Mesothelial cell of epicardium (in vitro differentiated cells): ENCODE data around the gene TMEM30A. TPM values are rescaled to one million over a fixed set of nuclear protein-coding genes. Genes with fewer than 3 reads are reported as not detected.

Experiments used
- DNase-seq, 2 experiments: peaks; one replicate each; pipeline ENCODE4 v3.0.0; 2021; ENCODE audit warnings: low spot score in 2 of 2; ENCODE audit not compliant: unreplicated experiment in 2 of 2
- H3K27ac Mint-ChIP-seq: 2 replicates; pipeline ENCODE4 v1.8.0; 2021; ENCODE audit warnings: mixed read lengths
- H3K27me3 Mint-ChIP-seq: 2 replicates; pipeline ENCODE4 v1.8.0; 2021; ENCODE audit warnings: low read depth, mixed read lengths
- H3K36me3 Mint-ChIP-seq: 2 replicates; pipeline ENCODE4 v1.8.0; 2021; ENCODE audit warnings: mixed read lengths
- H3K4me1 Mint-ChIP-seq: 2 replicates; pipeline ENCODE4 v1.8.0; 2021; ENCODE audit warnings: mixed read lengths
- H3K4me3 Mint-ChIP-seq: 2 replicates; pipeline ENCODE4 v1.8.0; 2021; ENCODE audit warnings: mild to moderate bottlenecking, moderate library complexity, mixed read lengths
- H3K9me3 Mint-ChIP-seq: 2 replicates; pipeline ENCODE4 v1.8.0; 2021; ENCODE audit warnings: mixed read lengths
- CTCF ChIP-seq: fragments of 200-600 bp; sonication (generic); IDR thresholded peaks from one replicate; pipeline ENCODE4 v1.5.0; 2021; ENCODE audit warnings: antibody characterized with exemption; ENCODE audit not compliant: unreplicated experiment
- total RNA-seq: library from RNA; stranded (reverse); gene quantifications from 3 replicates; pipeline ENCODE4 v1.2.1, GENCODE V29; 2021

The TMEM30A gene
- total RNA-seq, 1 donor from 2014 or later: 87.6 TPM

GRCh38 chr6:75223428-75223827 is 61.2 kb downstream of the TMEM30A start:
- TF ChIP-seq CTCF: no peak

GRCh38 chr6:75222261-75222660 is 62.3 kb downstream of the TMEM30A start:
- Mint-ChIP-seq H3K36me3 (no peaks in the 10 kb centered on the region), H3K9me3 (peaks cover 2% of the 10 kb centered on the region), H3K4me1 (peaks cover 12% of the 10 kb centered on the region), H3K27ac (no peak overlapping the region), H3K27me3 (no peaks in the 10 kb centered on the region), H3K4me3 (no peak overlapping the region)
- no peak for TF ChIP-seq CTCF
- DNase-seq: no peak

More at GRCh38 chr6:75223428-75223827, 61.2 kb downstream of the TMEM30A start:
- Mint-ChIP-seq H3K4me3 (no peak overlapping the region), H3K36me3 (no peaks in the 10 kb centered on the region), H3K9me3 (peaks cover 10% of the 10 kb centered on the region), H3K27ac (no peak overlapping the region), H3K27me3 (no peaks in the 10 kb centered on the region), H3K4me1 (peaks cover 8% of the 10 kb centered on the region)
- no peak for DNase-seq

- Mint-ChIP-seq H3K4me3 (no peak overlapping the region), H3K4me1 (peaks cover 15% of the 10 kb centered on the region), H3K9me3 (no peaks in the 10 kb centered on the region), H3K27me3 (no peaks in the 10 kb centered on the region), H3K36me3 (no peaks in the 10 kb centered on the region), H3K27ac (no peak overlapping the region)
- DNase-seq: no peak
- TF ChIP-seq CTCF: no peak
Observed at GRCh38 chr6:75221116-75221515, 63.5 kb downstream of the TMEM30A start.

GRCh38 chr6:75220357-75220756 is 64.2 kb downstream of the TMEM30A start:
- no peaks in the 10 kb centered on the region for H3K9me3 Mint-ChIP-seq
- no peak for TF ChIP-seq CTCF
- no peaks in the 10 kb centered on the region for H3K36me3 Mint-ChIP-seq
- no peak for DNase-seq
- H3K27ac Mint-ChIP-seq: no peak overlapping the region
- H3K4me1 Mint-ChIP-seq: peaks cover 15% of the 10 kb centered on the region
- no peak overlapping the region for H3K4me3 Mint-ChIP-seq
- H3K27me3 Mint-ChIP-seq: no peaks in the 10 kb centered on the region

GRCh38 chr6:75219263-75219662 is 65.3 kb downstream of the TMEM30A start:
- Mint-ChIP-seq H3K36me3 (no peaks in the 10 kb centered on the region), H3K9me3 (no peaks in the 10 kb centered on the region), H3K27me3 (no peaks in the 10 kb centered on the region), H3K27ac (no peak overlapping the region), H3K4me1 (peaks cover 15% of the 10 kb centered on the region), H3K4me3 (no peak overlapping the region)
- TF ChIP-seq CTCF: no peak
- no peak for DNase-seq

- no peak overlapping the region for H3K27ac Mint-ChIP-seq
- H3K4me1 Mint-ChIP-seq: peaks cover 16% of the 10 kb centered on the region
- no peaks in the 10 kb centered on the region for H3K9me3 Mint-ChIP-seq
- no peaks in the 10 kb centered on the region for H3K36me3 Mint-ChIP-seq
- H3K27me3 Mint-ChIP-seq: peaks cover under 1% of the 10 kb centered on the region
- no peak for DNase-seq
- no peak for TF ChIP-seq CTCF
- H3K4me3 Mint-ChIP-seq: no peak overlapping the region
Observed at GRCh38 chr6:75217193-75217592, 67.4 kb downstream of the TMEM30A start.
